GM12892 (cell line): ENCODE measurements around the gene ASS1.

ENCODE experiments used
- DNase-seq: peaks from one replicate; pipeline ENCODE4 v3.0.0; 2011; ENCODE audit not compliant: insufficient read length
- FAIRE-seq: peaks from 2 replicates; lab custom pipeline; 2011; peaks lifted over from hg19 to GRCh38; lab: Jason Lieb, UNC
- POLR2A ChIP-seq: IDR thresholded peaks from 2 replicates; pipeline ENCODE4 v1.6.1; 2011; ENCODE audit warnings: low read depth, low read length, control low read depth
- POLR2AphosphoS5 ChIP-seq: IDR thresholded peaks from 2 replicates; pipeline ENCODE4 v1.6.1; 2011; ENCODE audit warnings: low read depth, low read length, control low read depth
- TAF1 ChIP-seq: IDR thresholded peaks from 2 replicates; pipeline ENCODE4 v1.6.1; 2011; ENCODE audit warnings: low read depth, mild to moderate bottlenecking, control low read depth, low read length, borderline replicate concordance

Gene ASS1

DNA sequence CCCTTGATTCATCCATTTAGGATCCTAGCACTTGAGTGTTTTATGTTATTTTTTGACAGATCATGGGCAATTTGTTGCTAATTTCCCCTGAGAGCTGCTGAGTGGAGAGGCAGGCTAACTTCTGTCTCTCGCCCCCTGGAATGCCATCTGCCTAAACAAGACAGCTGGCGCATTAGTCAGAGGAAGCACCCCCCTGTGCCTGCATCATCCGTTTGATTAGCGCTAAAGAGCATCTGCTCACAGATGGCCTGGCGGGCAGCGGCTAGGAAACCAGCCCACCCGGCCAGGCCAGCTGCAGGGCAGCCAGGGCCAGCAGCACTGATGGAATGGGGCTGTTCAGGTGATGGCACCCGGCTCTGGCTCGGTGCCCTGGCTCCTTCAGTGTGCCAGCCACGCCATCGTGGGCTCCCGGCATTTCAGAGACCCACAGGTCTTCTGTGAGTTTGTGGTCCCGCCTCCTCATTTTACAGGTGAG lies 22.9 kb upstream of the ASS1 start:
- DNase-seq: no peak
- no peak for FAIRE-seq
- TF ChIP-seq POLR2AphosphoS5: no peak
- TF ChIP-seq POLR2A: no peak
- TF ChIP-seq TAF1: no peak

DNA sequence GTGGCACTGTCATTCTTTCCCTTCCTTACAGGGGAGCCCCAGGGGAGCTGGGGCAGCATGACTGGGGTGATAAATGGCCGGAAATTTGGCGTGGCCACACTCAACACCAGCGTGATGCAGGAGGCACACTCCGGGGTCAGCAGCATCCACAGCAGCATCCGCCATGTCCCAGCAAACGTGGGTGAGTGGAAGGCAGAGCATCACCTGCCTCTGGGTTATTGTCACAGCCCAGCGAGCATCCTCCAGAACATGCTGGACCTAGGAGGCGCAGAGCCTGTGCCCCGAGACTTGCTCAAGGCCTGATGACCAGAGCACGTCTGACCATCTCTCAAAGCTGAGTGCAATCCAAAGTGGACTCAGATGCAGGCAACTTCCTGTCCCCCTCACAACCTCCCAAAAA lies 22.2 kb upstream of the ASS1 start:
- TF ChIP-seq POLR2AphosphoS5 (no peak), TAF1 (no peak), POLR2A (no peak)
- DNase-seq (no peak), FAIRE-seq (no peak)

DNA sequence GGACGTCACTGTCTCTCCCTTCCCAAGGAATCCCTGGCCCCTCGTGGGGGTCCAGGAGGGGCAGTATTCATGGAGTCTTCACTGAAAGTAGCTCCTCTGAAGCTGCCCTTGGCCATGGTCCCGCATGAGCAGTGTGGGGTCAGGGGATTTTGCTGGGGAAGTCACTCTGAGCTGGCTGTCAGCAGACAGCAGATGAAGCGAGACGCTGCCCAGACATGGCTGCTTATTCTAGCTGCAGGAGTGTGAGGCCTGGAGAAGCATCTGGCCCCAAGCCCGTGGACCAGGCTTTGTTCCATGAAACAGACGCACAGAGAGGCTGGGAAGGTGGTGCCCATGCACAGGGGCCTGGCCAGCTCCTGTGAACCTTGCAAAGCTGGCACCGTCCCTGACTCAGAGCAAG lies 21.5 kb upstream of the ASS1 start:
- no peak for DNase-seq
- FAIRE-seq: peak; percentile 69

DNA sequence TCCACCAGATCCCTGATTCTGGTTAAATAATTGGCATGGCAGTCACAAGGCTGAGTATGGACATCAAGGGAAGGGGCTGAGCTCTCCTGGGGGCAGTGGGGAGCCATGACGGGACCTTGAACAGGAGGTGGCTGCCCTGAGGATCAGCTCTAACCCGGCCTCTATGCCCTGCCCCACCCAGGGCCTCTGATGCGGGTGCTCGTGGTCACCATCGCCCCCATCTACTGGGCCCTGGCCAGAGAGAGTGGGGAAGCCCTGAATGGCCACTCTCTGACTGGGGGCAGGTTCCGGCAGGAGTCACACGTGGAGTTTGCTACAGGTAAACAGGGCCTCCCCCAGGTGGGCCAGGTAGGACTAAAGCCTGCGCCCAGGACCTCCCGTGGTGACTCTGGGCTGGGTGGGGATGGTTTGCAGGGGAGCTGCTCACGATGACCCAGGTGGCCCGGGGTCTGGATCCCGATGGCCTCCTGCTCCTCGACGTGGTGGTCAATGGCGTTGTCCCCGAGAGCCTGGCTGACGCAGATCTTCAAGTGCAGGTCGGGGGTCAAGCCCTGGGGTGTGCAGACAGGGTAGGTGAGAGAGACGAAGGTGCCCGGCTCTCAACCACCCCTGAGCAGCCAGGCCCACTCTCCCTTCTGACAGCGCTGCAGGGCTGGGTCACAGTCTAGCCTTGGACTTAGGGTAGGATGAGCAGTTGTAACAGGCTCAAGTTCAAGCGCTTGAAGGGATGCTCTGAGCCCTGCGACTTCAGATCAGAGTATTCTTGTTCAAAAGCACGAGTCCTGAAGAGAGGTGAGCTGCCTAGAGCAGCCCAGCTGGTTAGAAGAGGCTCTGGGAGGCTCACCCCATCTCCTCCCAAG lies 19.9 kb upstream of the ASS1 start:
- FAIRE-seq (no peak), DNase-seq (no peak)
- TF ChIP-seq TAF1: no peak
- TF ChIP-seq POLR2AphosphoS5: no peak
- no peak for TF ChIP-seq POLR2A

More for the DNA sequence above, 21.5 kb upstream of the ASS1 start:
- TF ChIP-seq POLR2A (no peak), TAF1 (no peak), POLR2AphosphoS5 (no peak)

DNA sequence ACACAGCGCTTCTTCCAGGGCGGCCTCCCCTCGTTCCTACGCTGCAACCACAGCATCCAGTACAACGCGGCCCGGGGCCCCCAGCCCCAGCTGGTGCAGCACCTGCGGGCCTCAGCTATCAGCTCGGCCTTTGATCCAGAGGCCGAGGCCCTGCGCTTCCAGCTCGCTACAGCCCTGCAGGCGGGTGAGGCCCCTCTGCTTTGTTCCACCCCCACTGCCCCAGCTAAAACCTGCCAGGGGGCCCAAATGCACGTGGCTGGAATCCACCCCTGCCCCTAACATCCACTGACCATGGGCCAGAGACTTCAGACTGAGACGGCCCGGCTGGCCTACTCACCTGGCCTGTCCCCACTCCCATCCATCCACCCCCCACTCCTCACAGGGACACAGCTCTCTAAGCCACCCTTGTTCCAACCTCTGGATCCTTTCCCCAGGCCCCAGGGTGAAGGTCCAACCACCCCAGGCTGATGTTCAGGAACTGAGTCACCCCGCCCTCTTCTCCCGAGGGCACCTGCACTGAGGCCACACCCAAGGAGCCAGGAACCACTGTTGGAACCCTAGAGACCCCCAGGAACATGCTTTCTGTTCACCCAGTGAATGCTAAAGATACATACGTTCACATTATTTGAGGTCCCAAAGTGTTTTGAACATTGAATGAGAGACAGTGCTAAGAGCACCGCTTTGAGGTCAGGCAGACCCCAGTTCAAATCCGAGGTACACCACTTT lies 18.9 kb upstream of the ASS1 start:
- FAIRE-seq (no peak), DNase-seq (no peak)
- TF ChIP-seq TAF1 (no peak), POLR2AphosphoS5 (no peak), POLR2A (no peak)

DNA sequence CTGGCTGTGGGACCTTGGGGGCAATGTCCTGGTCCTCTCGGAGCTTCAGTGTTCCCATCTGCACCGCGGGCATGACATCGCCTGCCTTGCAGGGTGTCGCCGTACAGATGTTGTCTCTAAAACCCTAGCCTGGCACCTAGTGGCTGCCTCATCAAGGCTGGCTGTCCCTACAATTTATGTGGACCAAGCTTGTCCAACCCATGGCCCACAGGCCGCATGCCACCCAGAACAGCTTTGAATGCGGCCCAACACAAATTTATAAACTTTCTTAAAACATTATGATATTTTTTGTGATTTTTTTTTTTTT lies 18.3 kb upstream of the ASS1 start:
- FAIRE-seq: no peak
- DNase-seq: no peak
- TF ChIP-seq POLR2A (no peak), TAF1 (no peak), POLR2AphosphoS5 (no peak)

DNA sequence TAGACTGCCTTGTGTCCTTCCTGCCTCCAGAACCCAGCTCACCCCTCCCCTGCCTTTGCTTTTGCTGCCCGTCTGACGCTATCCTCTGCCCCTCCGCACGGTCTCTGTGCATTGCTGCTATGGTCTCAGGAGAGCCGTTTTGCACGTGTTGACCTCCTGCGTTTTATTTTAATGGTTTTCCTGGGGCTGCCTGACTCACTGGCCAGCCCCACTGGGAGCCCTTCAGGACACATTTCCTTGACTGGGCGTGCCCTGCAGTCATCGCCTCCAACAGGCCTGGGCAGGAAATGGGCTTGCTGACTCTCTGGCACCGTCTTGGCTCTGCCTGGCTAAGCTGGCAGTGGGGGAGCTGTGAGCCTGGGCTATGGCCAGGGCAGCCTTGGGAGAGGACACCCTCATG lies 17.9 kb upstream of the ASS1 start:
- FAIRE-seq: no peak
- no peak for DNase-seq
- no peak for TF ChIP-seq POLR2AphosphoS5
- TF ChIP-seq TAF1: no peak
- TF ChIP-seq POLR2A: no peak

DNA sequence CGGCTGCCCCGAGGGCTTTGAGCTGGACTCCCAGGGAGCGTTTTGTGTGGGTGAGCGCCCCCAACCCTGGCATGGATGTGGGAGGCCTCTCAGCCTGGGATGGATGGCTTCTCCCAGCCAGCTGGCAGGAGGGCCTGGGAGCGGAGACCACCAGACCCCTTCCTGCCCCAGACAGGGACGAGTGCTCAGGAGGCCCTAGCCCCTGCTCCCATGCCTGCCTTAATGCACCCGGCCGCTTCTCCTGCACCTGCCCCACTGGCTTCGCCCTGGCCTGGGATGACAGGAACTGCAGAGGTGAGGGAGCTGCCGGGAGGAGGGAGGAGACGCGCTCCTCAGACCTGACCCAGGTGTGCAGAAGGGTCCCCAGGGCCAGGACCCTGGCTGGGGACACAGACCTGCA lies 17.4 kb upstream of the ASS1 start:
- no peak for DNase-seq
- FAIRE-seq: no peak
- no peak for TF ChIP-seq POLR2A
- TF ChIP-seq POLR2AphosphoS5: no peak
- no peak for TF ChIP-seq TAF1

DNA sequence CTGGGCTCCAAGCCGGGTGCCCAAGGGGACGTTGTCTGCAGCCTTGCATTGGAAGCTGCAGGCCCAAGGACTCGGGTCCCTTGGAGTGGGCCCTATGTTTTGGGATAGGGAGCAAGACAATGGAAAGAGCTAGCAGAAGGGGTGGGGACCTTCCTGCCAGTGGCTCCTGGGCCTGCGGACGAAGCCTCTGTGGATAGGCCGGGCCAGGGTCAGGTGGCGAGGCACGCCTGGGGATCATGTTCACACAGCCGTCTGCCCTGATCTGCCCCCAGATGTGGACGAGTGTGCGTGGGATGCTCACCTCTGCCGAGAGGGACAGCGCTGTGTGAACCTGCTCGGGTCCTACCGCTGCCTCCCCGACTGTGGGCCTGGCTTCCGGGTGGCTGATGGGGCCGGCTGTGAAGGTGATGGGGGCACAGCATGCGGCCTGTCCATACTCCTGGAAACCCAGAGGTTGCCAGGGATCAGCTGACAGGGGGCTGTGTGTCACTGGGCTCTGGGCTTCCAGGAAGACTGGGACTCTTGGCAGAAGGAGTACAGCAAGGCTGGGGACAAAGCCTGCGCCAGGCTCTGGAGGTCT lies 16.6 kb upstream of the ASS1 start:
- TF ChIP-seq POLR2A (no peak), TAF1 (no peak), POLR2AphosphoS5 (no peak)
- FAIRE-seq (no peak), DNase-seq (no peak)

DNA sequence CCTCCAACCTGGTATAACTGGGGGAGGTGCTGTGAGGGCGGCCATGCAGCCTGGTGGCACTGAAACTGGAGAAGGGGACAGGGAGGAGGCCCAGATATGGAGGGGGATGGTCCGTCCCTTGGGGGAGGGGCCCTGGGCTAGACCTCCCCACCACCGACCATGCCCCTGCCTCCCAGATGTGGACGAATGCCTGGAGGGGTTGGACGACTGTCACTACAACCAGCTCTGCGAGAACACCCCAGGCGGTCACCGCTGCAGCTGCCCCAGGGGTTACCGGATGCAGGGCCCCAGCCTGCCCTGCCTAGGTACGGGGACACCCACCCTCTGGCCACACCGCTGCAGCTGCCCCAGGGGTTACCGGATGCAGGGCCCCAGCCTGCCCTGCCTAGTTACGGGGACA lies 15.4 kb upstream of the ASS1 start:
- DNase-seq: no peak
- no peak for FAIRE-seq

DNA sequence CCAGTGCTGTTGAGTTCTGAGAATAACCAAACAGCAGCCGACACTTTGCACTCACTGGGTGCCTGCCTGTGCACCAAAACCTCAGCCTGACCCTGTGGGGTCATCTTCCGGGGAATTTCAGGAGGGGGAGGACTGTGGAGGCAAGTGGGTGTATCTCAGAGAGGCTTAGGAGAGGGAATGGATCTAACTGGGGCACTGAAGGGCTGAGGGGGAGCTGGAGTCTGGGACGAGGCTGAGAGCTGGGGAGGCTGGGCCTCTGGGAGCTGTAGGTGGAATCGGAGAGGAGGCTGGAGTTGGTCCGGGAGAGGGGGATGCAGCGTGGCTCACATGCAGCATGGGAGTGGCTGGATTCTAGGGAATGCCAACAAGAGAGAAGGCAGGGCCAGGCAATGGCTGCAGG lies 14.9 kb upstream of the ASS1 start:
- no peak for FAIRE-seq
- no peak for DNase-seq
- TF ChIP-seq TAF1 (no peak), POLR2A (no peak), POLR2AphosphoS5 (no peak)

More for the DNA sequence above, 15.4 kb upstream of the ASS1 start:
- no peak for TF ChIP-seq POLR2A
